Body of pancreas (tissue), 4 donors: ENCODE results near the gene MED17. TPM values are rescaled to one million over a fixed set of nuclear protein-coding genes. Genes with fewer than 3 reads are reported as not detected.

Experiments used
- ATAC-seq: fragments of 150-250 bp; one replicate; pipeline ENCODE4 v1.9.1; 2016
- DNase-seq, 4 donors: peaks; one replicate each; pipeline ENCODE4 v3.0.0-alpha.2; 2019
- H3K27ac ChIP-seq, 4 donors: fragments of 200-600 bp; sonication (generic); 1 replicate in 3 of 4; 2 replicates in 1 of 4; pipeline versions ENCODE4 v1.5.1 to v1.6.1; 2016 to 2019; ENCODE audit warnings: mild to moderate bottlenecking in 1 of 4, mixed read lengths in 1 of 4, moderate library complexity in 1 of 4
- H3K27me3 ChIP-seq, 2 donors: fragments of 200-600 bp; sonication (generic); one replicate each; pipeline ENCODE4 v1.6.0; 2016; ENCODE audit warnings: mild to moderate bottlenecking in 1 of 2
- H3K36me3 ChIP-seq, 2 donors: fragments of 200-600 bp; sonication (generic); replicated peaks in 1 of 2; 2 replicates each; pipeline ENCODE4 v1.5.1; 2016; ENCODE audit warnings: low read depth in 2 of 2; ENCODE audit not compliant: insufficient read depth in 1 of 2
- H3K4me1 ChIP-seq: fragments of 200-600 bp; sonication (generic); one replicate; pipeline ENCODE4 v1.6.0; 2016
- H3K4me3 ChIP-seq, 2 donors: fragments of 200-600 bp; sonication (generic); 1 replicate in 1 of 2; 2 replicates in 1 of 2; pipeline ENCODE4 v1.5.1; 2016 to 2019
- H3K9me3 ChIP-seq, 3 donors: fragments of 200-600 bp; sonication (generic); 1 replicate in 2 of 3; 2 replicates in 1 of 3; pipeline ENCODE4 v1.5.1; 2016
- CTCF ChIP-seq, 7 experiments: fragments of 450-650 bp in 4 of 7; fragments of 200-600 bp in 3 of 7; sonication (generic) in 3 of 7; IDR thresholded peaks; one replicate each; pipeline ENCODE4 v1.5.1; 2016 to 2019; ENCODE audit warnings: antibody characterized with exemption in 7 of 7
- POLR2A ChIP-seq, 3 donors: fragments of 450-650 bp; IDR thresholded peaks; one replicate each; pipeline ENCODE4 v1.6.1; 2016; ENCODE audit warnings: antibody characterized with exemption in 3 of 3, mild to moderate bottlenecking in 2 of 3
- WGBS, 2 donors: methylation state at CpG; one replicate each; pipeline ENCODE4 v1.1.5; 2017; 5-methylcytosine and 5-hydroxymethylcytosine counted together
- intact Hi-C: fragments of 100-400 bp; cut with DNase I; formaldehyde crosslinking; loops from one replicate; pipeline ENCODE4 v1.15.1; 2023
- small RNA-seq: library from RNA; depleted of rRNA; stranded (forward); fragments of <200 nt; gene quantifications from one replicate; pipeline ENCODE3, GENCODE V24; 2016
- total RNA-seq, 2 donors: library from RNA; depleted of rRNA; stranded (reverse); fragments of >200 nt; gene quantifications; one replicate each; pipeline ENCODE4 v1.1.0, GENCODE V29; 2016

MED17 gene
- total RNA-seq, 2 donors from 2014 or later, result 18.9 to 22.4 TPM

- intact Hi-C loops, result no loop called here
- DNase-seq, result no peak
- H3K27ac ChIP-seq, result no peak overlapping the region
- no peak overlapping the region for H3K4me3 ChIP-seq
- no peak for ATAC-seq
- TF ChIP-seq CTCF (IDR thresholded peaks at IDR 0.05) (no peak), POLR2A (IDR thresholded peaks at IDR 0.05) (no peak)
- 88 to 91% methylated on average over 5 of the region's 5 CpGs for WGBS, 2 donors
- H3K27me3 ChIP-seq, result no peaks in the 10 kb centered on the region
- H3K9me3 ChIP-seq, result no peaks in the 10 kb centered on the region
- H3K4me1 ChIP-seq, result peaks cover 13% of the 10 kb centered on the region
- H3K36me3 ChIP-seq, result no peaks in the 10 kb centered on the region
Observed at GRCh38 chr11:93852242-93852641, 68.2 kb downstream of the MED17 start.

GRCh38 chr11:93857413-93858120 lies 73.5 kb downstream of the MED17 start:
- 75 to 83% methylated on average over 3 of the region's 3 CpGs for WGBS, 2 donors
- Histone ChIP-seq H3K9me3 (no peaks in the 10 kb centered on the region), H3K36me3 (no peaks in the 10 kb centered on the region), H3K4me3 (no peak overlapping the region), H3K27ac (no peak overlapping the region), H3K27me3 (no peaks in the 10 kb centered on the region), H3K4me1 (no peaks in the 10 kb centered on the region)
- DNase-seq (no peak), ATAC-seq (no peak)
- intact Hi-C loops, result no loop called here
- TF ChIP-seq POLR2A (IDR thresholded peaks at IDR 0.05) (no peak), CTCF (IDR thresholded peaks at IDR 0.05) (no peak)

- DNase-seq (no peak), ATAC-seq (no peak)
- Histone ChIP-seq H3K4me3 (no peak overlapping the region), H3K36me3 (no peaks in the 10 kb centered on the region), H3K27me3 (no peaks in the 10 kb centered on the region), H3K9me3 (no peaks in the 10 kb centered on the region), H3K4me1 (no peaks in the 10 kb centered on the region), H3K27ac (no peak overlapping the region)
- no peak for TF ChIP-seq CTCF (IDR thresholded peaks at IDR 0.05)
- intact Hi-C loops, result no loop called here
- WGBS, 2 donors, result 45 to 51% methylated on average over 3 of the region's 3 CpGs
Observed at GRCh38 chr11:93858121-93858775, 74.2 kb downstream of the MED17 start.

GRCh38 chr11:93861808-93862207 lies 77.7 kb downstream of the MED17 start:
- Histone ChIP-seq H3K4me3 (no peak overlapping the region), H3K27me3 (no peaks in the 10 kb centered on the region), H3K27ac (no peak overlapping the region), H3K9me3 (no peaks in the 10 kb centered on the region), H3K36me3 (no peaks in the 10 kb centered on the region), H3K4me1 (no peaks in the 10 kb centered on the region)
- TF ChIP-seq CTCF (IDR thresholded peaks at IDR 0.05) (no peak), POLR2A (IDR thresholded peaks at IDR 0.05) (no peak)
- DNase-seq (no peak), ATAC-seq (no peak)
- intact Hi-C loops, result no loop called here
- 44 to 53% methylated on average over 4 of the region's 4 CpGs for WGBS, 2 donors

Small RNA genes lying within 50 kb of the gene (small RNA-seq; reads per million reads assigned to genes)
- gene RF00019 (not detected), gene SNORA40 (not detected)

Other genes with a start within 250 kb of the MED17 start
- gene SMCO4, start 240.9 kb upstream of the MED17 start, total RNA-seq, result 10 to 100 TPM in 1 of 2 donors, 1 to 10 TPM in 1; 4.6 to 27.5 TPM
- 10 to 100 TPM in 1 of 2 donors, 1 to 10 TPM in 1; 8.3 to 11.2 TPM for gene CEP295, start 122.6 kb upstream of the MED17 start, total RNA-seq
- 100 to 1,000 TPM; 113 to 177 TPM for gene TAF1D, start 42.8 kb upstream of the MED17 start, total RNA-seq
- 10 to 100 TPM; 29.0 to 45.7 TPM for gene C11orf54, start 42.6 kb upstream of the MED17 start, total RNA-seq
- gene VSTM5, start 66.3 kb downstream of the MED17 start, total RNA-seq, result not detected
- not detected for gene HEPHL1, start 237.1 kb downstream of the MED17 start, total RNA-seq